Measurements from ENCODE around the gene CTNNB1. TPM values are rescaled to one million over a fixed set of nuclear protein-coding genes. Genes with fewer than 3 reads are reported as not detected.

The CTNNB1 gene
- total RNA-seq, 1 experiment from 2014 or later, result 387 TPM

DNA sequence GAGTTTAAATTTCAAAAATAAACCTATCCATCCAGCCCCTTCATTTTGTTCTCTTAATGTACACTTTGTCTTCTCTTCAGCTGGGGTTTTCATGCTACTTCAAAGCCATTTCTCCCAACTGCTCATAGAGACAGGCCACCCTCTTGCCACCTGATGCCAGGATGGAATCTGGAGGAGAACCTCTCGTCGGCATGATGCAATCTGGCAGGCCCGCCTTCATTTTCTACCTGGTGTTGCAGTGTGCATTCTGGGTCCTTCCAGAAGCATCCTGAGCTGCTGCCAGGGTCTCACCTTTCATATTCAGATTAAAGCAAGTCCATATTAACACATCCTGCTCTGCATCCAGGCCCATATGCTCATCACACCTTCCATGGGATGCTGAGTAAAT, 60.8 kb downstream of the CTNNB1 start (continued):
- TF ChIP-seq, protein P1, sequence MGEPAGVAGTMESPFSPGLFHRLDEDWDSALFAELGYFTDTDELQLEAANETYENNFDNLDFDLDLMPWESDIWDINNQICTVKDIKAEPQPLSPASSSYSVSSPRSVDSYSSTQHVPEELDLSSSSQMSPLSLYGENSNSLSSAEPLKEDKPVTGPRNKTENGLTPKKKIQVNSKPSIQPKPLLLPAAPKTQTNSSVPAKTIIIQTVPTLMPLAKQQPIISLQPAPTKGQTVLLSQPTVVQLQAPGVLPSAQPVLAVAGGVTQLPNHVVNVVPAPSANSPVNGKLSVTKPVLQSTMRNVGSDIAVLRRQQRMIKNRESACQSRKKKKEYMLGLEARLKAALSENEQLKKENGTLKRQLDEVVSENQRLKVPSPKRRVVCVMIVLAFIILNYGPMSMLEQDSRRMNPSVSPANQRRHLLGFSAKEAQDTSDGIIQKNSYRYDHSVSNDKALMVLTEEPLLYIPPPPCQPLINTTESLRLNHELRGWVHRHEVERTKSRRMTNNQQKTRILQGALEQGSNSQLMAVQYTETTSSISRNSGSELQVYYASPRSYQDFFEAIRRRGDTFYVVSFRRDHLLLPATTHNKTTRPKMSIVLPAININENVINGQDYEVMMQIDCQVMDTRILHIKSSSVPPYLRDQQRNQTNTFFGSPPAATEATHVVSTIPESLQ (CRISPR knock-in tag; IDR thresholded peaks at IDR 0.05), result no peak
- TF ChIP-seq, protein P2, sequence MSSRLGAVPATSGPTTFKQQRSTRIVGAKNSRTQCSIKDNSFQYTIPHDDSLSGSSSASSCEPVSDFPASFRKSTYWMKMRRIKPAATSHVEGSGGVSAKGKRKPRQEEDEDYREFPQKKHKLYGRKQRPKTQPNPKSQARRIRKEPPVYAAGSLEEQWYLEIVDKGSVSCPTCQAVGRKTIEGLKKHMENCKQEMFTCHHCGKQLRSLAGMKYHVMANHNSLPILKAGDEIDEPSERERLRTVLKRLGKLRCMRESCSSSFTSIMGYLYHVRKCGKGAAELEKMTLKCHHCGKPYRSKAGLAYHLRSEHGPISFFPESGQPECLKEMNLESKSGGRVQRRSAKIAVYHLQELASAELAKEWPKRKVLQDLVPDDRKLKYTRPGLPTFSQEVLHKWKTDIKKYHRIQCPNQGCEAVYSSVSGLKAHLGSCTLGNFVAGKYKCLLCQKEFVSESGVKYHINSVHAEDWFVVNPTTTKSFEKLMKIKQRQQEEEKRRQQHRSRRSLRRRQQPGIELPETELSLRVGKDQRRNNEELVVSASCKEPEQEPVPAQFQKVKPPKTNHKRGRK (CRISPR knock-in tag; IDR thresholded peaks at IDR 0.05; ENCODE audit: borderline replicate concordance), result no peak

DNA sequence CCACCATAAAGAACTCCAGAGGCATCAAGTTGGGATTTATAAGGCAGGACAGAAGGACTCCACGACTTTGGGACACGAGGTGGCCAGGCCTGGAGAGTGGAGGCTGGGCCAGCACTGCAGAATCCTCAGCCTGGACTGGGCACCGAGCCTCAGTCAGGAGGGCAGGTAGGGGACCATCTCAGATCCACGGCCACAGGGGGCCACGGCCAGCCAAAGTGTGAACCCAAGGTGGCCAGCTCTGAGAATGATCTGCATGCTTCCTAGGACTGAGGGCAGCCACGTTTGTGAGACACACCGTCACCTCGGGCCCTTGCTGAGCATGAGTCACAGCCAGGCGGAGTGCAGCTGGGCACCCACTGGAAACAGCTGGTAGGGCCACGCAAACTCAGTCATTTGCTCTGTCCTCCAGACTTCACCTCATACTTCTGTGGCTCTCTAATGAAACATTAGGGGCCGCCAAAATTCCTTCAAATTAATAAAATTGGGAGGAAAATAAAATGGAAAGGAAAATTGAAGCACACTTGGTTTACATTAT, 65.8 kb downstream of the CTNNB1 start:
- no peak for ATAC-seq
- TF ChIP-seq OVOL2 (CRISPR knock-in tag; IDR thresholded peaks at IDR 0.05; ENCODE audit: borderline replicate concordance), result no peak
- TF ChIP-seq, protein P3, sequence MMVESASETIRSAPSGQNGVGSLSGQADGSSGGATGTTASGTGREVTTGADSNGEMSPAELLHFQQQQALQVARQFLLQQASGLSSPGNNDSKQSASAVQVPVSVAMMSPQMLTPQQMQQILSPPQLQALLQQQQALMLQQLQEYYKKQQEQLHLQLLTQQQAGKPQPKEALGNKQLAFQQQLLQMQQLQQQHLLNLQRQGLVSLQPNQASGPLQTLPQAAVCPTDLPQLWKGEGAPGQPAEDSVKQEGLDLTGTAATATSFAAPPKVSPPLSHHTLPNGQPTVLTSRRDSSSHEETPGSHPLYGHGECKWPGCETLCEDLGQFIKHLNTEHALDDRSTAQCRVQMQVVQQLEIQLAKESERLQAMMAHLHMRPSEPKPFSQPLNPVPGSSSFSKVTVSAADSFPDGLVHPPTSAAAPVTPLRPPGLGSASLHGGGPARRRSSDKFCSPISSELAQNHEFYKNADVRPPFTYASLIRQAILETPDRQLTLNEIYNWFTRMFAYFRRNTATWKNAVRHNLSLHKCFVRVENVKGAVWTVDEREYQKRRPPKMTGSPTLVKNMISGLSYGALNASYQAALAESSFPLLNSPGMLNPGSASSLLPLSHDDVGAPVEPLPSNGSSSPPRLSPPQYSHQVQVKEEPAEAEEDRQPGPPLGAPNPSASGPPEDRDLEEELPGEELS (CRISPR knock-in tag; IDR thresholded peaks at IDR 0.05), result no peak
- TF ChIP-seq, protein P1 (CRISPR knock-in tag; IDR thresholded peaks at IDR 0.05), result no peak
- TF ChIP-seq, protein P4, sequence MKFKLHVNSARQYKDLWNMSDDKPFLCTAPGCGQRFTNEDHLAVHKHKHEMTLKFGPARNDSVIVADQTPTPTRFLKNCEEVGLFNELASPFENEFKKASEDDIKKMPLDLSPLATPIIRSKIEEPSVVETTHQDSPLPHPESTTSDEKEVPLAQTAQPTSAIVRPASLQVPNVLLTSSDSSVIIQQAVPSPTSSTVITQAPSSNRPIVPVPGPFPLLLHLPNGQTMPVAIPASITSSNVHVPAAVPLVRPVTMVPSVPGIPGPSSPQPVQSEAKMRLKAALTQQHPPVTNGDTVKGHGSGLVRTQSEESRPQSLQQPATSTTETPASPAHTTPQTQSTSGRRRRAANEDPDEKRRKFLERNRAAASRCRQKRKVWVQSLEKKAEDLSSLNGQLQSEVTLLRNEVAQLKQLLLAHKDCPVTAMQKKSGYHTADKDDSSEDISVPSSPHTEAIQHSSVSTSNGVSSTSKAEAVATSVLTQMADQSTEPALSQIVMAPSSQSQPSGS (CRISPR knock-in tag; IDR thresholded peaks at IDR 0.05; ENCODE audit: borderline replicate concordance, low read depth), result no peak
- TF ChIP-seq, protein P5, sequence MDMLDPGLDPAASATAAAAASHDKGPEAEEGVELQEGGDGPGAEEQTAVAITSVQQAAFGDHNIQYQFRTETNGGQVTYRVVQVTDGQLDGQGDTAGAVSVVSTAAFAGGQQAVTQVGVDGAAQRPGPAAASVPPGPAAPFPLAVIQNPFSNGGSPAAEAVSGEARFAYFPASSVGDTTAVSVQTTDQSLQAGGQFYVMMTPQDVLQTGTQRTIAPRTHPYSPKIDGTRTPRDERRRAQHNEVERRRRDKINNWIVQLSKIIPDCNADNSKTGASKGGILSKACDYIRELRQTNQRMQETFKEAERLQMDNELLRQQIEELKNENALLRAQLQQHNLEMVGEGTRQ (CRISPR knock-in tag; IDR thresholded peaks at IDR 0.05), result no peak
- TF ChIP-seq, protein P6, sequence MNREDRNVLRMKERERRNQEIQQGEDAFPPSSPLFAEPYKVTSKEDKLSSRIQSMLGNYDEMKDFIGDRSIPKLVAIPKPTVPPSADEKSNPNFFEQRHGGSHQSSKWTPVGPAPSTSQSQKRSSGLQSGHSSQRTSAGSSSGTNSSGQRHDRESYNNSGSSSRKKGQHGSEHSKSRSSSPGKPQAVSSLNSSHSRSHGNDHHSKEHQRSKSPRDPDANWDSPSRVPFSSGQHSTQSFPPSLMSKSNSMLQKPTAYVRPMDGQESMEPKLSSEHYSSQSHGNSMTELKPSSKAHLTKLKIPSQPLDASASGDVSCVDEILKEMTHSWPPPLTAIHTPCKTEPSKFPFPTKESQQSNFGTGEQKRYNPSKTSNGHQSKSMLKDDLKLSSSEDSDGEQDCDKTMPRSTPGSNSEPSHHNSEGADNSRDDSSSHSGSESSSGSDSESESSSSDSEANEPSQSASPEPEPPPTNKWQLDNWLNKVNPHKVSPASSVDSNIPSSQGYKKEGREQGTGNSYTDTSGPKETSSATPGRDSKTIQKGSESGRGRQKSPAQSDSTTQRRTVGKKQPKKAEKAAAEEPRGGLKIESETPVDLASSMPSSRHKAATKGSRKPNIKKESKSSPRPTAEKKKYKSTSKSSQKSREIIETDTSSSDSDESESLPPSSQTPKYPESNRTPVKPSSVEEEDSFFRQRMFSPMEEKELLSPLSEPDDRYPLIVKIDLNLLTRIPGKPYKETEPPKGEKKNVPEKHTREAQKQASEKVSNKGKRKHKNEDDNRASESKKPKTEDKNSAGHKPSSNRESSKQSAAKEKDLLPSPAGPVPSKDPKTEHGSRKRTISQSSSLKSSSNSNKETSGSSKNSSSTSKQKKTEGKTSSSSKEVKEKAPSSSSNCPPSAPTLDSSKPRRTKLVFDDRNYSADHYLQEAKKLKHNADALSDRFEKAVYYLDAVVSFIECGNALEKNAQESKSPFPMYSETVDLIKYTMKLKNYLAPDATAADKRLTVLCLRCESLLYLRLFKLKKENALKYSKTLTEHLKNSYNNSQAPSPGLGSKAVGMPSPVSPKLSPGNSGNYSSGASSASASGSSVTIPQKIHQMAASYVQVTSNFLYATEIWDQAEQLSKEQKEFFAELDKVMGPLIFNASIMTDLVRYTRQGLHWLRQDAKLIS (CRISPR knock-in tag; IDR thresholded peaks at IDR 0.05; ENCODE audit: borderline replicate concordance), result no peak
- TF ChIP-seq ZNF671 (CRISPR knock-in tag; IDR thresholded peaks at IDR 0.05), result no peak
- no peak for TF ChIP-seq SMAD3 (CRISPR knock-in tag; IDR thresholded peaks at IDR 0.05; ENCODE audit: borderline replicate concordance)
- no peak for TF ChIP-seq JUN (CRISPR knock-in tag; IDR thresholded peaks at IDR 0.05)
- TF ChIP-seq GRHL2 (CRISPR knock-in tag; IDR thresholded peaks at IDR 0.05; ENCODE audit: insufficient replicate concordance, severe bottlenecking), result no peak
- TF ChIP-seq, protein P7, sequence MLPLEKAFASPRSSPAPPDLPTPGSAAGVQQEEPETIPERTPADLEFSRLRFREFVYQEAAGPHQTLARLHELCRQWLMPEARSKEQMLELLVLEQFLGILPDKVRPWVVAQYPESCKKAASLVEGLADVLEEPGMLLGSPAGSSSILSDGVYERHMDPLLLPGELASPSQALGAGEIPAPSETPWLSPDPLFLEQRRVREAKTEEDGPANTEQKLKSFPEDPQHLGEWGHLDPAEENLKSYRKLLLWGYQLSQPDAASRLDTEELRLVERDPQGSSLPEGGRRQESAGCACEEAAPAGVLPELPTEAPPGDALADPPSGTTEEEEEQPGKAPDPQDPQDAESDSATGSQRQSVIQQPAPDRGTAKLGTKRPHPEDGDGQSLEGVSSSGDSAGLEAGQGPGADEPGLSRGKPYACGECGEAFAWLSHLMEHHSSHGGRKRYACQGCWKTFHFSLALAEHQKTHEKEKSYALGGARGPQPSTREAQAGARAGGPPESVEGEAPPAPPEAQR (CRISPR knock-in tag; IDR thresholded peaks at IDR 0.05), result no peak
- no peak for TF ChIP-seq CREB1 (CRISPR knock-in tag; IDR thresholded peaks at IDR 0.05)
- TF ChIP-seq EMX1 (CRISPR knock-in tag; IDR thresholded peaks at IDR 0.05), result no peak
- TF ChIP-seq, protein P8, sequence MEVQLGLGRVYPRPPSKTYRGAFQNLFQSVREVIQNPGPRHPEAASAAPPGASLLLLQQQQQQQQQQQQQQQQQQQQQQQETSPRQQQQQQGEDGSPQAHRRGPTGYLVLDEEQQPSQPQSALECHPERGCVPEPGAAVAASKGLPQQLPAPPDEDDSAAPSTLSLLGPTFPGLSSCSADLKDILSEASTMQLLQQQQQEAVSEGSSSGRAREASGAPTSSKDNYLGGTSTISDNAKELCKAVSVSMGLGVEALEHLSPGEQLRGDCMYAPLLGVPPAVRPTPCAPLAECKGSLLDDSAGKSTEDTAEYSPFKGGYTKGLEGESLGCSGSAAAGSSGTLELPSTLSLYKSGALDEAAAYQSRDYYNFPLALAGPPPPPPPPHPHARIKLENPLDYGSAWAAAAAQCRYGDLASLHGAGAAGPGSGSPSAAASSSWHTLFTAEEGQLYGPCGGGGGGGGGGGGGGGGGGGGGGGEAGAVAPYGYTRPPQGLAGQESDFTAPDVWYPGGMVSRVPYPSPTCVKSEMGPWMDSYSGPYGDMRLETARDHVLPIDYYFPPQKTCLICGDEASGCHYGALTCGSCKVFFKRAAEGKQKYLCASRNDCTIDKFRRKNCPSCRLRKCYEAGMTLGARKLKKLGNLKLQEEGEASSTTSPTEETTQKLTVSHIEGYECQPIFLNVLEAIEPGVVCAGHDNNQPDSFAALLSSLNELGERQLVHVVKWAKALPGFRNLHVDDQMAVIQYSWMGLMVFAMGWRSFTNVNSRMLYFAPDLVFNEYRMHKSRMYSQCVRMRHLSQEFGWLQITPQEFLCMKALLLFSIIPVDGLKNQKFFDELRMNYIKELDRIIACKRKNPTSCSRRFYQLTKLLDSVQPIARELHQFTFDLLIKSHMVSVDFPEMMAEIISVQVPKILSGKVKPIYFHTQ (CRISPR knock-in tag; IDR thresholded peaks at IDR 0.05), result no peak
- TF ChIP-seq NFATC4 (CRISPR knock-in tag; IDR thresholded peaks at IDR 0.05), result no peak
- Mint-ChIP-seq H3K27ac (no peak overlapping the region), H3K4me1 (peaks cover 6% of the 10 kb centered on the region), H3K9me3 (peaks cover 16% of the 10 kb centered on the region), H3K27me3 (ENCODE audit: low read depth) (no peaks in the 10 kb centered on the region), H3K36me3 (no peaks in the 10 kb centered on the region; the same call in 1 of the 2 replicates), H3K4me3 (no peak overlapping the region)
- POLR2A ChIA-PET, result no interaction called here
- CTCF ChIA-PET, result no interaction called here
- no peak for DNase-seq (ENCODE audit: low spot score)

Data from WTC11 (cell line).